Measurements from ENCODE around the gene WHAMM.
A peak's percentile ranks its signal among the peaks of the same experiment; 100 is the strongest.
"Not testable (repeated sequence)": the region's sequence is repeated elsewhere in the genome, so short reads cannot be mapped to it uniquely, and the experiment has no call there.

WHAMM gene

GRCh38 chr15:82803793-82804574 lies 5.4 kb upstream of the WHAMM start:
- DNase-seq (ENCODE audit: low spot score): no peak

GRCh38 chr15:82804575-82804949 lies 4.9 kb upstream of the WHAMM start:
- DNase-seq (ENCODE audit: low spot score): no peak

GRCh38 chr15:82805994-82806406 lies 3.4 kb upstream of the WHAMM start, which contains the start of gene FSD2:
FSD2 (minus strand) TSS chr15:82806069; CDS start chr15:82787390, 18,679 bp downstream.
- no peak for DNase-seq (ENCODE audit: low spot score)

- DNase-seq (ENCODE audit: low spot score): no peak
Observed at GRCh38 chr15:82807920-82808633, 1.4 kb upstream of the WHAMM start.

- DNase-seq (ENCODE audit: low spot score): no peak
Observed at GRCh38 chr15:82808634-82809041, 790 bp upstream of the WHAMM start.

GRCh38 chr15:82810061-82810889 lies 847 bp downstream of the WHAMM start:
- peak; percentile 21 for DNase-seq (ENCODE audit: low spot score)

- DNase-seq (ENCODE audit: low spot score): peak; percentile 85
Observed at GRCh38 chr15:82810890-82811426, 1.5 kb downstream of the WHAMM start.

- peak; percentile 40 for DNase-seq (ENCODE audit: low spot score)
Observed at GRCh38 chr15:82812994-82813393, 3.6 kb downstream of the WHAMM start.

- no peak for DNase-seq (ENCODE audit: low spot score)
Observed at GRCh38 chr15:82820128-82820527, 10.7 kb downstream of the WHAMM start.

GRCh38 chr15:82821396-82821795 lies 12.0 kb downstream of the WHAMM start:
- DNase-seq (ENCODE audit: low spot score): not testable (repeated sequence)

- not testable (repeated sequence) for DNase-seq (ENCODE audit: low spot score)
Observed at GRCh38 chr15:82821851-82822250, 12.4 kb downstream of the WHAMM start.

GRCh38 chr15:82823049-82823448 lies 13.6 kb downstream of the WHAMM start:
- DNase-seq (ENCODE audit: low spot score): no peak

- no peak for DNase-seq (ENCODE audit: low spot score)
Observed at GRCh38 chr15:82828075-82828474, 18.6 kb downstream of the WHAMM start.

- DNase-seq (ENCODE audit: low spot score): no peak
Observed at GRCh38 chr15:82829234-82829633, 19.8 kb downstream of the WHAMM start.

GRCh38 chr15:82830427-82831173 lies 21.2 kb downstream of the WHAMM start:
- no peak for DNase-seq (ENCODE audit: low spot score)

GRCh38 chr15:82831894-82832600 lies 22.6 kb downstream of the WHAMM start:
- DNase-seq (ENCODE audit: low spot score): no peak

- DNase-seq (ENCODE audit: low spot score): peak; percentile 48
Observed at GRCh38 chr15:82832601-82833361, 23.4 kb downstream of the WHAMM start.

GRCh38 chr15:82833362-82833682 lies 23.9 kb downstream of the WHAMM start:
- DNase-seq (ENCODE audit: low spot score): no peak

- no peak for DNase-seq (ENCODE audit: low spot score)
Observed at GRCh38 chr15:82835391-82835917, 26.0 kb downstream of the WHAMM start.

Measured in CD4-positive, alpha-beta T cell treated with Interleukin-2 at 100 ng/mL for 4 hours (primary cell).